Activated CD8-positive, alpha-beta memory T cell treated with anti-CD3 and anti-CD28 coated beads, Interleukin-2, amount 50 U/mL, for 4 hours (primary cell): ENCODE results near the gene COL4A1.

ENCODE experiments used
- DNase-seq: peaks from one replicate; pipeline ENCODE4 v3.0.0-alpha.2; 2020

The COL4A1 gene

DNA sequence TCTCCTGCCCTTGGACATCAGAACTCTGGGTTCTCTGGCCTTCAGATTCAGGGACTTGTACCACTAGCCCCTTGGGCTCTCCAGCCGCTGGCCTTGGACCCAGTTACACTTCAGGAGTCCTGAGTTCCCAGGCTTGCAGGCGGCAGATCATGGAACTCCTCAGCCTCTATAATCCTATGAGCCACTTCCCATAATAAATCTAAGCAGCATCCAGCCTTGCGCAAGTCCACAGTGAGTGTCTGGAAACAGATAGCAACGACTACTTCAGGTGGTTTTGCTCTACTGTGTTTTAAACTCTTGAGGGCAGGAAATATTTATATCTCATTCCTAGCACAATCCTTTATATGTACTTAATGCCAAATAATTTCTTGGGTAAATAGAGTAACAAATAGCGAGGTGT is 92.3 kb downstream of the COL4A1 start:
- no peak for DNase-seq

DNA sequence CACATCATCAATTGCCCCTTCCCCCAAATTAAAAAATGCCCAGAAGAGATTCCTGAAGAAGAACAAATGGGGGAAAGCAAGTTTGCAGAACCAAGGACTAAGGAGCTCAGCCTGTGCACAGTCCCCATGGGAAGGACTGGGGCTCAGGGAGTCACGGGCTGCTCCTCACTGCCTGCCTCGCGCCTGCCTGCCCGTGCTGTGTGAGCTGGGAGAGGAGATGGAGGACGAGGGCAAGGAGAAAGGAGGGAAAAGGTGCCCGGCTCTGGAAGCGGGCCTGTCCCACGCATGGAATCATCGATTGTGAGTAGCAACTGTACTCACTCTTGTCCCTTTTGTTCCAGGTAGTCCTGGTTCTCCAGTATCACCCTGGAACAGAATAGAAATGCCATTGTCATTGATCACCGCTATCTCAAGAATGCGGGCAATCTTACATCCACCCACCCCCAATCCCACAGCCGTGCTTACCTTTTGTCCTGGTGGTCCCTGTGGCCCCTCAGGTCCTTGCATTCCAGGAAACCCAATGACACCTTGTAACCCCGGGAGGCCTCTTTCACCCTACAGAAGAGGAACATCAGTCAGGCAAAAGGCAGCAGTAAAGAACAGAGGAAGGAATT is 93.4 kb downstream of the COL4A1 start:
- no peak for DNase-seq

DNA sequence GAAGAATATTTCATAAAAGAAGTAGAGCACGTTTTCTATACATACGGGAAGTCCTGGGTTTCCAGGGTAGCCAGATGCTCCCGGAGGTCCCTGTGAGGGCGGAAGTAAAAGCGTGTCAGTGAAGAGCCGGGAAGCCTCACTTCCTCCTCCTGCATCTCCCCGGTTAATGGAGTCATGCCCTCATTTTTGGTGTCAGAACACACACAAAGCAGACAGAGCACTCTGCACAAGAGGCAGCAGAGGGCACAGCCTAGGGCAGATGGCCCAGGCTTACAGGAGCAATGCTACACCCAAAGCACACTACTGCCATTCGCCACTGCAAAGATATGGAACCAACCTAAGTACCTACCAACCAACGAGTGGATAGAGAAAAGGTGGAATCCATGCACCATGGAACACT is 94.4 kb downstream of the COL4A1 start:
- DNase-seq: no peak

DNA sequence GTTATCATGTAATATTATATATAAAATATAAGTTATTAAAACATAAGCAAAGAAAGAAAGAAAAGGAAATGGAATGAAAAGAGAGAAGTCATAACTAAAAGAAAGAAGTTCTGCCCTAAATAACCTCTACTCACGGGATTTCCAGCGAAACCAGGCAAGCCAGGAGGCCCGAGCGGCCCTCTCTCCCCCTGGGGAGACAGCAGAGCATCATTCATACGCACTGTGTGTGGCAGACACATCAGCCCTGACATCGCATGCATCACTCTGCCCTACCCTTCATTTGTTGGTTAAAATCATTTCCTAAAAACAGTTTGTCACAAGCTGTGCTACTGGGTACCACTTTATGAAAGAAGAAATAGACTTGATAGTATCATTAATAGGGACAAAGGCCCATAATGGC is 95.2 kb downstream of the COL4A1 start:
- no peak for DNase-seq

DNA sequence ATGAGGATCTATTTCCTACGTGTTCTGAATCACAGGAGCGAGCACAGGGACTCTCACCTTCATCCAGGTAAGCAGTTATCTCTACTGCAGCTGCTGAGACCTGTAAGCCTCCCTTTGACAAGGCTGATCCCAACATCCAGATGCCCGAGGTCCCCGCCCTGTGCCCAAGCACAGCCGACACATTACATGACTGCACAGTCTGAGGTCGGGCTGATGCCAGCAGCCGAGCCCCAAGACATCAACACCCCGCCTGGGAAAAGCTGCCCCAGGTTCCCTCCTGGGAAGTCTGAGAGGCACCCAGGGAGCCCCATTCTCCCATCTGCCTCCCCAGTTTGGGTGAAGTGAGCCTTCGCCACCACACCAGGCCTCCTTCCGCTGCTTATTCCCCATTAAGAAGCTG is 95.9 kb downstream of the COL4A1 start:
- DNase-seq: no peak

DNA sequence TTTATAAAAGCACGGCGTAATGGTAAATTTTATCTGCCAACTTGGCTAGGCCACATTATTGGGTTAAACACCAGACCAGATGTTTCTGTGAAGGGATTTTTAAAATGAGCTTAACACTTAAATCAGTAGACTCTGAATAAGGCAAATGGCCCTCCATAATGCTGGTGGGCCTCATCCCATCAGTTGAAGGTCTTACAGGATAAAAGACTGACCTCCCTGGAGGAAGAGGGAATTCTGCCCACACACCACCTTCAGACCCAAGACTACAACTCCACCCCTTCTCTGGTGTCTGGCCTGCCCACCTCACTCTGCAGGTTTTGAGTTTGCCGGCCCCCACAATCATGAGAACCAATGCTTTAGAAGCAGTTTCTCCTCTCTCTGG is 96.4 kb downstream of the COL4A1 start:
- DNase-seq: no peak

DNA sequence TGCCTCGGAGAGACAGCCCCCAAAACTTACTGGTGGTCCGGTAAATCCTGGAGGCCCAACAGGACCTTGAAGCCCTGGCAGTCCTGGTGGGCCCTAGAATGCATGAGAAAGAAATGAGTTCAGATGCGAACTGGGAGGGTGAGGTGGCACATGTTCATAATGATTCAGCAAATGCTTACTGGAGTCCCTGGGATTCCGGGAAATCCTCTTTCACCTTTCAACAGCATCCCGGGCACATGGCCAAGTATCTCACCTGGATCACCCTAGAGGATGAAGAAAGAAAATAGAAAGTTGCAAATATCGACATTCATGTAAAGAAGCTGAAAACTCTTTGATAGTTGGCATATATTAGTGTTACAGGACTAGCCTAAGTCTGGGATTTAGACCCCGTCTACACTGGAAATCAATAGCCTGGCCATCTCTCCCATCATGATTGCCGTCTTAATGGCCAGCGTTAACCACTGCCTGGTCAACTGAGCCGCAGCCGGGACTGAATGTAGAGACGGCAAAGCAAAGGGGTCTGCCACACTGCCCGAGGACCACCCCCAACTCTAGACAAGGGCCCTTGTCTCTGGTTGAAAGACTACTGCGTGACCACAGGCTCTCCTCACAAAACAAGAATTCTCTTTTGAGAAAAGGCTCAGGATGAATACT is 96.9 kb downstream of the COL4A1 start:
- DNase-seq: no peak

DNA sequence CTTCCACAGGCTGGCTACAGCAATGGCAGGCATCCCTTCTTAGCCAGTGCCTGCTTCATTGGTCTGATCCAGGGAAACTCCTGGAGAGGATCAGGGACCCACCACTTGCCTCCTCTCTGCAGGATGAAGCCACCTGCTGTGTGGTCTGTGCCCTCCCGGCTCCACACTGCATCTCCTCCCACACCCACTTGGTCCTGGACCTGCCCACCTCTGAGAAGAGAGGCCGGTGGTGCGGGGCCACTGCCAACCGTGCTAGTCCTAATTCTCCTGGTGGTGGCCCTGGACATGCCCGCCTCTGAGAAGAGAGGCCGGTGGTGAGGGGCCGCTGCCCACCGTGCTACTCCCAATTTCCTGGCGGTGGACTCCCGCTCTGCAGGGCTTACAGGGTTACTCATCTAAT is 98.8 kb downstream of the COL4A1 start:
- no peak for DNase-seq

DNA sequence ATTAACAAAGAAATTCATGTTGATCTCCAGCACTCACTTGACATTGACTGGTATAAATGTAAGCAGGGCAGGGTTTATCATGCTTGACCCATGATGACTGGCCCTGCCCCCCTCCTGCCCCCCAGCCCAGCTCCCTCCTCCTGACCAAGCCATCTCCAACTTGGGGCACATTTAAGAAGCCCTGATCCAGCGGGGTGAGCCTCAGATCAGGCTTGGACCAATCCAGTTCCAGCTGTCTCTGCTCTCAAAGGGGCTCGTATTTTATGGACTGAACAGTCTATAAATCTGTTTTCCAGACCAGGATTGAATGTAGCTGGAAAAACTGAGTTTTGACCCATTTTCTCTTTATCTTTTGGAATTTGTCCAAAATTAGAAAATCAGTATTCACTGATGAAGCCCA is 100.0 kb downstream of the COL4A1 start:
- no peak for DNase-seq

DNA sequence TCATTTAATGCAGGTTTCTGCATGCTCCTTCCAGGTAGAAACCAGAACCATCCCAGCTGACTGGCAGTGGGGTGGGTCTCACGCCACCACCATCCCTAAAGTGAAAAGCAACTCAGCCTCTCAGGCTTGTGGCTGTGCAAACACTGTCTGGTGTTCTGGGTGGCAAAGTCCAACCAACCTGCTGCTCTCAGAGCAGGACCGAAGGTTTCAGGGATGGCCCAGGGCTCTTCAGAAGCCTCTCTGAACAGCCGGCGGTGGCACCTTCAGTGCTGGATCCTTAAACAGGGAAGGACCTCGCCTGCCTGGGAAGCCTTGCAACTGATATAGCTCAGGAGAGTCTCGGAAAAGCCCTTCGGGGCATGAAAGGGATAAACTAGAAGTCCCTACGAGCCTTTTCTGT is 100.8 kb downstream of the COL4A1 start:
- no peak for DNase-seq

DNA sequence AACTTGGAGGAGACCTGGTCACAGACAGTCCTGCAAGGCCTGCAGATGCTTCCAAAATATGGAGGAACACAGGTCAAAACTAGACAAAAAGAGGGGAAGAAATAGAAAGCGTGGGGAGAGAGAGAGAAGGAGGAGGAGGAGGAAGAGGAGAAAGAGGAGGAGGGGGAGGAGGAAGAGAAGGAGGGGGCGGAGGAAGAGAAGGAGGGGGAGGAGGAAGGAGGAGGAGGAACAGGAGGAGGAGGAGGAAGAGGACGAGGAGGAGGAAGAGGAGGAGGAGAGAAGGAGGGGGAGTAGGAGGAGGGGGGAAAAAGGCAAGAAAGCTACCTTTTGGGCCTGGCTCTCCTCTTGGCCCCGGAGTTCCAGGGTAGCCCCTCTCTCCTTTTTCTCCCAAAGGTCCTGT is 105.8 kb downstream of the COL4A1 start:
- no peak for DNase-seq

DNA sequence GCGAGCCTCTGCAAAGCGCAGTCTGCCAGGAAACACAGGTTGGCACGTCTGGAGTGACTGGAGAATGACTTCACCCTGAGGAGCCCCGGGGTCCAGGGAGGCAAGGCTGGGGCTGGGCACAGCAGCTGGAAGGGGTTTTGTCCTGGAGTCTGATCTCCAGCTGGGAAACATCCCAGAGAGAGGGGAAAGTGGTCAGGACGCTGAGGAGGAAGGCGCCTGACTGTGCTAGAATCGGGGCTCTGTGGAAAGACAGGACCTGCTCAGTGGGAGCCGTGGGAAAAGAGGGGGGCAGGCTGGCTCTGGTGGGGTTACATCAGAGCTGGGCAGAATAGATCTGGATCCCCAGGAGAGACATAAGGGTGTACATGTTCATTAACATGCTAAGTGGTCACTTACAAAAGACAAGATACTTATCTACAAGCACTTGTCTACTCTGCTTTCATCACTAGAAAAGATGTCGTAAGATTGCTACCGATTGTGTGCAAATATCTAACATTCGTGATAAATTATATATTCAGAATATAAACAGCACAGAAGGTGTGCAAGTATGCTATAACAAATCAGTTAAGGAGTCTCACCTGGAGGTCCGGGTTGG is 106.6 kb downstream of the COL4A1 start:
- DNase-seq: no peak

DNA sequence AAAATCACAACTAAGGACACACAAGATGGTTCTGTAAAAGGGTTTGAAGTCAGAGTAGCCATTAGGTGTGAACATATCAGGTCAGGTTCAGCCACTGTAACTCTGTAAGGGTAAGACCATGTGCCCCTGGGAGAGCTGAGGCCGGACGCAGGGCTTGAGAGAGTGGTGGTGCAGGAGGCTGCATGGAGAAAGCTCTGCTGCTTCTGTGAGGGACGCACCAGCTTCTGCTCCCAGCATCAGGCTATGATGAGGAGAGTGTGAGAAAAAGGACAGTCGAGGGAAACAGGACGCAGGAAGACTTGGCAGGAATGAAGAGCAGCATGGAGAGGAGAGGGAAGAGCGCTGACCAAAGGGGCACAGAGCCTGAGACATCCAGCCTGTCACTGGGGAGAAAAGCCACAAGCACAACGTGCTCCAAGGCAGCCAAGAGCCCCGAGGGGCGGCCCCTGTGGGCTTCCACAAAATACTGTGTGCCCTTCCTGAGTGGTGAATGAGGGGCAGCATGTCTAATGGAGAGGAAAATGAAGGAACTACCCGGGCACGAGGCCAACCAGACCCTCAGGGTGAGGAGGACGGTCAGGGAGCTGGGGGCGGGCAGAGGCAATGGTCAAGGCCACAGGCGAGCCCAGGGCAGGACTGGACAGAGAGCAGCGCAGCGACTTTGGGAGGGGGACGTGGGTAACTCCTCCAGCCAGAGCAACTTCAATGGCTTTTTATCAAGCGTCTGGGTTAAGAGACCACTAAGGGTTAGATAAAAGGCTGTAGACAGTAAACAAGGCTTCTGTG is 107.7 kb downstream of the COL4A1 start:
- DNase-seq: no peak

DNA sequence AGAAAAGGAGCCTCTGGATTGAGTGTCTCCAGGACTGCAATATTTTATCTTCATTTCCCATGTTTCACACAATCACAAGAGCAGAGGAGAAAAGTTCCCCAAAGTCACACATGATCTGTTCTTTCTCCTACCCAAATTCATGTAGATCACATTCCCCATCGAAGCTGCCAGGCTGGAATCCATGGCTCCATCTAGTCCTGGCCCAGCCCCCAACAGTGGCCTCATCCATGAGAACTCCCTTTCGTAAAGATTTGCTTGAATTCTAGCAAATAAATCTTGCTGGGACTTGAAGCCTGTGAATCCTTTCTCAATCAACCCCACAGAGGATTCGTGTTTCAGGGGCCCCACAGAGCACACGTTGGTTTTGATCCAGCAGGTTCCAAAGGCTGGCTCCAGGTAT is 109.5 kb downstream of the COL4A1 start:
- DNase-seq: no peak

DNA sequence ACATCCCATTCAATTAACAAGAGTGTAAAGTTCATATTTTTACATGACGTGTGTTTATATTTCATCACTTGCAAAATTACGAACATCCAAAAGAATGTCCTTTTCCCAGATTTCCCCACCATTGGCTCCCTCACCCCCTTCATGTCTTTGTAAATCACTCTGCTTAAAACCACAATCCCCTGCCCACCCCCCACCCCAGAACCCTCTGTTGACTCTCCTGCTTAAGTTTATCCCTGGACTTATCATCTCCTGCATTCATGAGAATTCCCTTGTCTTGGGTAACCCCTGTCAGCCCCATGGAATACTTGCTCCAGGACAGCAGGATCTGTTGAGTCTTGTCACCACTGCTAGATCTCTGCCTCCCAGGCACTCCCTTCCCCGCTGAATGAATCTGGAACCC is 109.9 kb downstream of the COL4A1 start:
- DNase-seq: no peak

DNA sequence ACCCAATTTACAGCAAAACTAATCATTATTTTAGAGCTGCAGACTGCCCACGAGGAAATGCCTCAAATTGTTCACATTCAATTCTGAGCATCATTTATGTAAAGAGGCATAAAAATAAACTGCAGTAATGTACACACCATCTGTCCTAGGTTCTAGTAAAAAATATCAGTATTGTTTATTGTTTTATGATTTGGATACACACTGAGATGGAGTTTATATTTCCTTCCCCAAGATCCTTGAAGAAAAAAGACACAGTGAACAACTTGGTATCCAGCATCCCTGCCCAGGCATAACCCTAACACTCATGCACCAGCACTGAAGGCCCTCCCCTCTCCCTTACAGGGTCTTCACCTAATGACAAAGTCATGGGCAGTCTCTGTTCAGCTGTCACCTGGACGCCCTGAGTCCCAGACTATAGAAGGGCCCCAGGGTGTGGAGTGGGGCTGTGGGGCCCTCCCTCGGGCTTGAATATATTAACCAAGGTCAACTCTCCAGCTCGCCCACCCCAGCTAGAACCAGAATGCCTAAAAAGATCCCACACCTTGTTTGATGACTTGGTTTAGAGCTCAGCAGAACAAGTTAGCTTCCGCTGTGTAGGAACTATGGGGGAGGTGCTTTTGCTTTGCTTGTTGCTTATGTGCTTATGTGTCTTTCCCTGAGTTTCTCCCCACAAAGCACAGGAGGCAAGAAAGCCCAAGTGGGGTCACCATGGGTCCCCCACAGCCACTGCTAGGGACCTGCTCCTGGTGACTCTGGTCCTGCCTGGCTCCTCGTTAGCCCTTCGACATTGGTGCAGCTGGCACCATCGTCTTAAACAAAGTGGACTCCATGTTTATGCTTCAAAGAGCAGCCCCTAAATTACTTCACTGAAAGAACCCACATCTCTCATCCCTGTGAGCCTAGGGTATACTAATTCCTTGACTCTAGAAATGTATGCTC is 111.1 kb downstream of the COL4A1 start:
- no peak for DNase-seq

DNA sequence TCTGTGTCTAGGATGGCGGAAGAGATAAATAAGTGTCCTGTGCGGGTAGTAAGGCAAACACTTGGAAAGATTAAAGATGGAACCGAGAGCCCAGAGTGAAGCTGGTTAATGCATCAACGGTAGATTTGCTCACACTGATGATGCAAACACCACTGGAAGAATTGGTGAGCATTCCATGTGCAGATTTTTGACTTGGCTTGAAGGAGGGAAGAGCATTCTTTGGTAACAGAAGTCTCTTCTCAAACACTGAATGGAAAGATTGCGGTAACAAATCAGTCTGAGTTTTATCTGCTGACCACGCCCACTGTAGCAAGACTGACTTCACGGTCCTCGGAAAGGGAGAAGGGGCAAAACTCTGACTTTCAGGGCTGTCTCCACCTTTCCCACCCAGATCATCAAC is 112.5 kb downstream of the COL4A1 start:
- no peak for DNase-seq

DNA sequence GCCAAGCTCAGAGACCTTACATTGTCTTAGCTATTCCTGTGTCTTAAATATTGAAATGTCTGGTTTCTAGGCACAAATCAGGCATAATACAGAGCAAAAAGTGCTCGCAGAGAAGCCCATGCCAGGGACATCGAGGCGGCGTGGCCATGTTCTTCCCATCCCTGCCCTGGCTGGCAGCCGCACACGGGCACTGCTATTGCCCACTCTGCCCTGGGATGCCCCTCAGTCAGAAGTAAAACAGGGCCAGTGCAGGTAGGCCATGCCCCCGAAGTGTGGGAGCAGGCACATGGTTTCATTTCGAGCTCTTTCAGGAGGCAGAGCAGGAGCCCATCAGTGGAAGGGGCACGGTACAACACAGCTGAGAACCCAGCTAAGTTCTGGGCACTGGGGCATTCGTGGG is 113.5 kb downstream of the COL4A1 start:
- no peak for DNase-seq

DNA sequence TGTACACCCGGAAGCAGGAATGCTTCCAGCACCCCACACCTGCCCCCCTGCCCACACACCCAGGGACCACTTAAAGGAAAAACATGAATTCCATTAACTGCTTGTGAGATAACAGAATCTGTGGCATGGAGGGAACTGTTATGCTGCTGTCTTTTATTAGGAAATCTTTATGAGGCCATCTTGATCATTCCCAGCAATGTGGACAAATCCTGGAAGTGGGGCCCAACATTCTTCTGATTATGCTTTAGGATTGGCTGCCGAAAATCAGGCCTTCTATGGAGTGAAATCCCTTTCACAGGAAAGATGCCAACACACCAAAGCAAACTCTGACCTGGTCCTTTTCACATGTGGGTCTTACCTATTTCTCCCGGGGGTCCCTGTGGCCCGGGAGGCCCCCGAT is 114.5 kb downstream of the COL4A1 start:
- DNase-seq: no peak

DNA sequence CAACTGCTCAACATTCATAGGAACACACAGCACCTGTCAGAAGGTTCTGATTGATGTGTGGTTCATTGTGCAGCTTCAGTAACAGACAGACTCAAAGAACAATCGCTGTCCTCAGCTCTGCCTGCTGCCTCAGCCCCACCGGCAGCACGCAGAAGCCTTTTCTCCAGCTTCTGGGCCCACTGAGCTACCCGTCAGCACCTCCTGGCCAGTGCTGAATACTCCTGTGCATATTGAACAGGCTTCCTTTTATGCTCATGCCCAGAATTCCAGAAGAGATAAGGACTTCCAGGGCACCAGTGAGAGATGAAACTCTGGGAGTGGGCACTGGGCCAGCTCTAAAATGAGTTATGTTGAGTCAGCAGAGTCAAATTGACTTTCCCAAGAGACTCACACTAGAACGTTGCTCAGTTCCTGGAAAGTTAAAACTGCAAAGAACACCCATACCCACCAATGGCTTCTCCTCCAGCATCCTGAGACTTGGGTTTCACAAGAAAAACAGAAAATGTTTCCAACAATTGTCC is 119.3 kb downstream of the COL4A1 start:
- no peak for DNase-seq

DNA sequence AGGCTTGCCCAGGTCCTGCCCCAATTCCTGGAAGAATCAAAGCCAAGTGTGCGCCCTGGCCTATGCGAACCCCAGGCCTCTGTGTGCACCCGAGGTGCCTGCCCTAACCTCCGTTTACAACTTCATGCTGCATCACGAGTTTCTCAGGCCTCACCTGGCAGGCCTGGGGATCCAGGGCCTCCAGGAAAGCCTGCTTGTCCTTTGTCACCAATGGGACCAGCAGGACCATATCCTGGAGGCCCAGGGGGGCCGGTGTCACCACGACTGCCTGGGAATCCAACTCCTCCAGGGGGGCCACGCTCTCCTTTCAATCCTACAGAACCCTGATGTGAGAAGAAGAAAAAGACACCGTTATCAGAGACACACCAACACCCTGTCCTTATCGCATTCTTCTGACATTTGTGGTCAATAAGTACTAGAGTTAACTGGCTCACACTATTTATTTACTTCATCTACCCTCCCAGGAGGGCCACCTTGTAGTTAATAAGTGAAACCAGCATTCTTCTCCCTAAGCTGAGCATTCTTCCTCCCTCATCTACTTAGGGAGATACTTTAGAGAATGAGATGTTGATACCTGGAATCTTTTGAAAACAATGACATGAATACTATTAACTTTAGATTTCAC is 120.6 kb downstream of the COL4A1 start:
- no peak for DNase-seq

DNA sequence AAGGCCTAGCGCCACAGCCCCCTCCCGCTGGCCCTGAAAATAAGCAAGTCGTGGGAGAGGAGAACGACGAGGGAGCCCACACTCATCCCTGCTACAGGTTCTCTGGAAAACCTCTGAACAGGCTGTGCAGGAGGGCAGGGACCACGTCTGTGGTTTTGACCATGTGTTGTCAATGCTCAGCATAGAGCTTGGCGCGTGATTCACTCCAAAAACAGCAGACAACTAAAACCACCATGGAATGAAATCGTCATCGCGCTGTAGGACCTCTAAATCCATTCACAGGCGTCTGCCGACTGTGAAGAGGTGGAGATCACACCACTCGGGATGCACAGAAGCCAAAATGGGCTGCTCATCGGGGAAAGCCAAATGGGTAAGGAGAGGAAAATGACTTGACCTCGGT is 121.3 kb downstream of the COL4A1 start:
- no peak for DNase-seq
